Glomerular visceral epithelial cell (primary cell): ENCODE data around the gene SLC2A4RG.
"Not testable (repeated sequence)": the region's sequence is repeated elsewhere in the genome, so short reads cannot be mapped to it uniquely, and the experiment has no call there.

ENCODE experiments used
- DNase-seq: peaks from one replicate; pipeline ENCODE4 v3.0.0-alpha.2; 2016; ENCODE audit errors: extremely low spot score

The SLC2A4RG gene

DNA sequence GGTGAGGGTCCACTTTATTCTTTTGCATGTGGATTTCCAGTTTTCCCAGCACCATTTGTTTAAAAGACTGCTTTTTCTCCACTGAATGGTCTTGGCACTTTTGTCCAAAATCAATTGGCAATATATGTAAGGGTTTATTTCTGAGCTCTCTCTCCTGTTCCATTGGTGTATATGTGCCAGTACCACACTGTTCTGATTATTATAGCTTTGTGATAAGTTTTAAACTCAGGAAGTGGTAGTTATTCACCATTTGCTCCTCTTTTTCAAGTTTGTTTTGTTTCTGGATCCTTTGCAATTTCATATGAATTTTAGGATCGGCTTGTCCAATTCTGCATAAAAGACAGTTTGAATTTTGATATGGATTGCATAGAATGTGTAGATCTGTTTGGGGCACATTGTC lies 27.4 kb upstream of the SLC2A4RG start:
- DNase-seq: no peak

DNA sequence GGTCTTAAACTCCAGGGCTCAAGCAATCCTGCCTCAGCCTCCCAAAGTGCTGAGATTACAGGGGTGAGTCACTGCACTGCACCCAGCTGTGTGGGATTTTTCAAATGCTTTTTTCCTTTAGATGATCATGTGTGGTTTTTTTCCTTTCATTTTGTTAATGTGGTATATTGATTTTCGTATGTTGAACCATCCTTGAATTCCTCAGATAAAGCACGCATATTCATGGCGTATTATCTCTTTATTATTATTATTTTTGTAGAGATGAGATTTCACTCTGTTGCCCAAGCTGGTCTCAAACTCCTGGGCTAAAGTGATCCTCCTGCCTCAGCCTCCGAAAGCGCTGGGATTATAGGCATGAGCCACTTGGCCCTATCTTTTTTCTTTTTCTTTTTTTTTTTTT lies 24.7 kb upstream of the SLC2A4RG start:
- DNase-seq: no peak

DNA sequence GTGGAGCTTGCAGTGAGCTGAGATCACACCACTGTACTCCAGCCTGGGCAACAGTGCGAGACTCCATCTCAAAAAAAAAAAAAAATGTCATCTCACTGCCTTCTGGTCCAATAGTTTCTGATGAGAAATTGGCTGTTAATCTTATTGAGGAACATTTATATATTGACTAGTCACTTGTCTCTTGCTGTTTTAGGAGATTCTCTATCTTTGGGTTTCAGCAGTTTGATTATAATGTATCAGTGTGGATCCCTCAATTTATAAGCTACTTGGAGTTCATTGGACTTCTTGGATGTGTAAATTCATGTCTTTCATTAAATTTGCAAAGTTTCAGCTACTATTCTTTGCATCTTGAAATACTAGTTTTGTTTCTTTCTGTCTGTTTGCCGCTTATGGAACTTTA lies 20.6 kb upstream of the SLC2A4RG start:
- DNase-seq: no peak

DNA sequence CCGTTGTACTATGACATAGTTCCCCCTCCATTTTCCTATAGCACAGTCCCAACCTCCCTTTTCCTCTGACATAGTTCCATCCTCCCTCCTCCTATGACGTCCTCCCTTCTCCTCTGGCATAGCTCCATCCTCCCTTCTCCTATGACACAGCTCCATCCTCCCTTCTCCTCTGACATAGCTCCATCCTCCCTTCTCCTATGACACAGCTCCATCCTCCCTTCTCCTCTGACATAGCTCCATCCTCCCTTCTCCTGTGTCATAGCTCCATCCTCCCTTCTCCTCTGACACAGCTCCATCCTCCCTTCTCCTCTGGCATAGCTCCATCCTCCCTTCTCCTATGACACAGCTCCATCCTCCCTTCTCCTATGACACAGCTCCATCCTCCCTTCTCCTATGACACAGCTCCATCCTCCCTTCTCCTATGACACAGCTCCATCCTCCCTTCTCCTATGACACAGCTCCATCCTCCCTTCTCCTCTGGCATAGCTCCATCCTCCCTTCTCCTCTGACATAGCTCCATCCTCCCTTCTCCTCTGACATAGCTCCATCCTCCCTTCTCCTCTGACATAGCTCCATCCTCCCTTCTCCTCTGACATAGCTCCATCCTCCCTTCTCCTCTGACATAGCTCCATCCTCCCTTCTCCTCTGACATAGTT lies 16.5 kb upstream of the SLC2A4RG start:
- not testable (repeated sequence) for DNase-seq

DNA sequence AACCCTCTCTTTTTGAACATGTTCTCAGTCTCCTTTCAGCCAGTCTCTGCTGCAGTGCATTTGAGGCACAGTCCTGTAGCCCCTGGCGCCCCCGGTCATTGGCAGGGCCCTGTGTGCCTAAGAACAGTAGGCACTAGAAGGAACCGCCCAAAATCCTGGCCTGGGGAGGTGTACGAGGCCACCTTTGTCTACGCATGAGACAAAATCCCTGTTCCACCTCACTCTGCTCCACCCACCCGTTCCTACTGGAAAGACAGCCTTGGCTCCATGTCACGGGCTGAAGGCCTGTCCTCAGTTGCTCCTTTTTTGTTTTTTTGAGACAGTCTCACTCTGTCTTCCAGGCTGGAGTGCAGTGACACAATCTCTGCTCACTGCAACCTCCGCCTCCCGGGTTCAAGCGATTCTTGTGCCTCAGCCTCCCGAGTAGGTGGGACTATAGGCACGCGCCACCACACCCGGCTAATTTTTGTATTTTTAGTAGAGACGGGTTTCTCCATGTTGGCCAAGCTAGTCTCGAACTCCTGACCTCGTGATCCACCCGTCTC lies 9.3 kb upstream of the SLC2A4RG start:
- DNase-seq: not testable (repeated sequence)

DNA sequence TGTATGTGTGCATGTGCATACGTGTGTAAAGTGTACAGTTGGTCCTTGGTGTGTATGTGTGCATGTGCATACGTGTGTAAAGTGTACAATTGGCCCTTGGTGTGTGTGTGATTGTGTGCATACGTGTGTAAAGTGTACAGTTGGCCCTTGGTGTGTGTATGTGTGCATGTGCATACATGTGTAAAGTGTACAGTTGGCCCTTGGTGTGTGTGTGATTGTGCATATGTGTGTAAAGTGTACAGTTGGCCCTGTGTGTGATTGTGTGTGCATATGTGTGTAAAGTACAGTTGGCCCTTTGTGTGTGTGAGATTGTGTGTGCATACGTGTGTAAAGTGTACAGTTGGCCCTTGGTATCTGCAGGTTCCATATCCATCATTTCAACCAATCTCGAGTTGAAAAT lies 8.2 kb upstream of the SLC2A4RG start:
- no peak for DNase-seq

DNA sequence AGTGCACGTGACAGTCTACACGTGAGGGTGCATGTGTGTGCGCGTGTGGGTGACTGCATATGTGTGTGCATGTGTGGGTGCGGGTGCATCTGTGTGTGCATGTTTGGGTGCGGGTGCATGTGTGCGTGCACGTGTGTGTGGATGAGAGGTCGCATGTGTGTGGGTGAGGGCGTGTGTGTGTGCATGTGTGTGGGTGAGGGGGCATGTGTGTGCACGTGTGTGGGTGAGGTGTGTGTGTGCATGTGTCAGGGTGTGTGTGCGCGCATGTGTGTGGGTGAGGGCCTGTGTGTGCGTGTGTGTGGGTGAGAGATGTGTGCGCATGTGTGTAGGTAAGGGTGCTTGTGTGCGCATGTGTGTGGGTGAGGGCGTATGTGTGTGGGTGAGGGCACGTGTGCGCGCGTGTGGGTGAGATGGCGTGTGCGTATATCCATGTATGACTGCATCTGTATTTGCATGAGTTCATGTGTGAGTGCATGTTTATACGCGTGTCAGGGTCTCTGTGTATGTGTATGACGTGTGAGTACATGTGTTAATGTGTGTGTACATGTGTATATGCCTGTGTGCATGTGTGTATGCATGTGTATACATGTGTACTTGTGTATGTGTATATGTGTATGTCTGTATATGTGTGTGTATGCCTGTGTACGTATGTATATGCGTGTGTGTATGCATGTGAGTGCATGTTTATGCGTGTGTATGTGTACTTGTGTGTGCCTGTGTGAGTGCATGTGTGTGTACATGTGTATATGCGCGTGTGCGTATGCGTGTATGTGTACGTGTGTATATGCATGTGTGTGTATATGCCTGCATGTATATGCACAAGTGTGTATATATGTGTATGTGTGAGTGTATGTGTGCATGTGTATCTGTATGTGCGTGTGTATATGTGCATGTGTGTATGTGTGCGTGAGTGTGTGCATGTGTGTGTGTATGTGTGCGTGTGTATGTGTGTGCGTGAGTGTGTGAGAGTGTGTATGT lies 7.2 kb upstream of the SLC2A4RG start:
- DNase-seq: no peak

DNA sequence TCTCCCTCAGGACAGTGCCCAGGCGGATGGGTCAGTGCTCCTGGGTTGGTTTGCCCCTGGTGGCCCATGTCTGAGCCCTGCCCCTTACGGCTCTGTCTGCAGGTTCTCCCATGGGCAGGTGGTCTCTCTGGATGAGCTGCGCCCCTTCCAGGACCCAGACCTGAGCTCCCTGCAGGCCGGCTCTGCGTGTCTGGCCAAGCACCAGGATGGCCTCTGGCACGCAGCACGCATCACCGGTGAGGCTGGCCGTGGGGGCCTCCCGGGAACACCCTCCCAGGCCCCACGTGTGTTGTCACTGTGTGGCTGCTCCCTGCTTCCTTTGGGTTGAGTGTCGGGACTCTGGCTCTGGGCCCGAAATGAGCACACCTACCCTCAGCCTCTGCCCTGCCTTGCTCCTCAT lies 6.5 kb upstream of the SLC2A4RG start:
- no peak for DNase-seq

DNA sequence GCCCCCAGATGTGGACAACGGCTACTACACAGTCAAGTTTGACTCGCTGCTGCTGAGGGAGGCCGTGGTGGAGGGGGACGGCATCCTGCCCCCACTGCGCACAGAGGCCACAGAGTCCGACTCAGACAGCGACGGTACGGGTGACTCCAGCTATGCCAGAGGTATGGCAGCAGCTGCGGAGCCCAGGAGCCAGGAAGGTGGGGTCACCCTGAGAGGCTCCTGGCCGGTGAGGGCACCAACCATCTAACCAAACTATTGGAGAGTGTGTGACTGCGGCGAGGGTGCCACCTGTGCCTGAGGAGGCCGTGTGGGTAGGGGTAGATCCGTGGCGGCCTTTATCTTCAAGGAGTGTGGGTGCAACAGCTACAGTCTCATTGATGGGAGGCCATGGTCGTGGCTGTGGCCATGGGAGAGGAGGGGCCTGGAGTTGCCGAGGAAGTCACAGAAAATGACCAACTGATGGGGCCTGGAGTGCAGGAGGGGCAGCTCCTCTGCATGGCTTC lies 5.9 kb upstream of the SLC2A4RG start:
- DNase-seq: no peak

DNA sequence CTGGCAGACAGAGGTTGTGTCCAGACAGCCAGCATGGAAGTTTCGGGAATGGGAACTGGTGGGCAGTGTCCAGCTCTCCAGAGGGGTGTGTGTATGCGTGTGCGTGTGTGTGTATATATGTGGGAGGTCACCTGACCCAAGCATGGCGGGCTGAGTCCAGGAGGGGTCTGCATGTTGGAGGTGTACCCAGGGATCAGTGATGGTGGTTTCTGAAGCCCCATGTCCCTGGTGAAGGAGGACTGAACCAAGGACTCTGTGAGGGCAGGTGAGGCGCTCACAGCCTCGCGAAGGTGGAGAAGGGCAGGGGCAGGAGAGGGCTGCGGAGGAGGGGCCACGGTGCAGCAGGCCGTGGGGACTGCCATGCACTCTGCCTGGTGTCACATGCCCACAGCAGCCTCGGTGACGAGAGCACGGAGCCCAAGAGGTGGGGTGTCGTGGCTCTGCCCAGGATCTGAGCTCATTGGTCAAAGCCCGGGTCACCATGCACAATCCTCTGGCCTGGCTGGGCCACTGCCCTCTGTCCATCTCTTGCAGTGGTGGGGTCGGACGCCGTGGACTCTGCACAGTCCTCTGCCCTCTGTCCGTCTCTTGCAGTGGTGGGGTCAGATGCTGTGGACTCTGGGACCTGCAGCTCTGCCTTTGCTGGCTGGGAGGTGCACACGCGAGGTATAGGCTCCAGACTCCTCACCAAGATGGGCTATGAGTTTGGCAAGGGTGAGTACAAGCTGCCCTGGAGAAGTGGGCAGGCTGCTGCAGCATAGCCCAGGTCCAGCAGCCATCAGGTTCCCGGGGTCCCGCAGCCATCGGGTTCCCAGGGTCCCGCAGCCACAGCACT lies 5.2 kb upstream of the SLC2A4RG start:
- DNase-seq: no peak

DNA sequence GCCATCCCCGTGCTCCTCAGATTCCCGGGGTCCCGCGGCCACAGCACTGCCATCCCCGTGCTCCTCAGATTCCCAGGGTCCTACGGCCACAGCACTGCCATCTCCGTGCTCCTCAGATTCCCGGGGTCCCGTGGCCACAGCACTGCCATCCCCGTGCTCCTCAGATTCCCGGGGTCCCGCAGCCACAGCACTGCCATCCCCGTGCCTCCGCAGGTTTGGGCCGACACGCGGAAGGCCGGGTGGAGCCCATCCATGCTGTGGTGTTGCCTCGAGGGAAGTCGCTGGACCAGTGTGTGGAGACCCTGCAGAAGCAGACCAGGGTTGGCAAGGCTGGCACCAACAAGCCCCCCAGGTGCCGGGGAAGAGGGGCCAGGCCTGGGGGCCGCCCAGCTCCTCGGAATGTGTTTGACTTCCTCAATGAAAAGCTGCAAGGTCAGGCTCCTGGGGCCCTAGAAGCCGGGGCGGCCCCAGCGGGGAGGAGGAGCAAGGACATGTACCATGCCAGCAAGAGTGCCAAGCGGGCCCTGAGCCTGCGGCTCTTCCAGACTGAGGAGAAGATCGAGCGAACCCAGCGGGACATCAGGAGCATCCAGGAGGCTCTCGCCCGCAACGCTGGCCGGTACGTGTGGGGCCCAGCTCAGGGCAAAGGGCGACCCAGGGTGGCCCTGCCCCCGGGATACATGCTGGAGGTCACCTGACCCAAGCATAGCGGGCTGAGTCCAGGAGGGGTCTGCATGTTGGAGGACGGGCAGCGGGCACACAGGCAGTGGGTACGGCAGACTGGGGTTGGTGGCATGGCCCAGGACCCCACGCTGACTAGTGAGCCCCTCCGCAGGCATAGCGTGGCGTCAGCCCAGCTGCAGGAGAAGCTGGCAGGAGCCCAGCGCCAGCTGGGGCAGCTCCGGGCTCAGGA lies 4.4 kb upstream of the SLC2A4RG start:
- DNase-seq: no peak

DNA sequence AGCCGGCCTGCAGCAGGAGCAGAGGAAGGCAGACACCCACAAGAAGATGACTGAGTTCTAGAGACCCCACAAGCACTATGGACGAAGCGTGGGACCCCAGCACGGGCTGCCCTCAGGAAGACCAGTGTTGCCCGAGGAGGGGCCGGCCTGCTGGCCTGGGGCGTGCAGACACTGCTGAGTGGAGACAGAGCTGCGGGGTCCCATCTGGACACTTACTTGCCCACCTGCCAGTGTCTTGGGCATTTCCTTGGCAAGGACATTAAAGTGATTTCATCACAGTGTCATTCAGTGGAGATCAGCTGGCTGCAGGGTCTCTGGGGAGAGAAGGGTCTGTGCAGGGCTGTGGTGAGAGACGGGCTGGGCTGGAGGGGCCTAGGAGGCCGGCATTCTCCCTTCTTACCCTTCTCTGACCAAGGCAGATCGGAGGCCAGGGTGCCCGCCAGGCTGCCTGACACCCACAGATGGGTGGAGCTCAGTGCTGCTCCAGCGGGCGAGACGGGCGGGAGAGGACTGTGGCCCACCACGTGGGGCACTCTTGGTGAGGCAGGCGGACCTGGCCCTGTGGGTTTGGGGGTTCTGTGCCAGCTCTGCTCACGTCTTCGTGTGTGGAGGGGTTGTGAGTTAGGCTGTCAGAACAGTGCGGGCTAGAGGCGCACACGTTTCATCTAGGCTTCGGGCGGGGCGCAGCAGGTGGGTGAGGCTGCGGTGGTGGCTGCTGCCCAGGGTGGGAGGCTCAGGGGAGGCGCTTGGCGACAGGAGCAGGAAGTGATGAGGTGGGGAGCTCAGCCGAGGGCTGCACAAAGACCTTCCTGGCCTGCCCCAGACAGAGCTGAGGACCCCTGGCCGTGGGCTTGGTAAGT lies 3.5 kb upstream of the SLC2A4RG start, which contains the start of gene LIME1:
LIME1 (plus strand) TSS at position 806 of the 860 bp plus-strand sequence. CDS start 886 bp downstream, outside the sequence.
- no peak for DNase-seq

DNA sequence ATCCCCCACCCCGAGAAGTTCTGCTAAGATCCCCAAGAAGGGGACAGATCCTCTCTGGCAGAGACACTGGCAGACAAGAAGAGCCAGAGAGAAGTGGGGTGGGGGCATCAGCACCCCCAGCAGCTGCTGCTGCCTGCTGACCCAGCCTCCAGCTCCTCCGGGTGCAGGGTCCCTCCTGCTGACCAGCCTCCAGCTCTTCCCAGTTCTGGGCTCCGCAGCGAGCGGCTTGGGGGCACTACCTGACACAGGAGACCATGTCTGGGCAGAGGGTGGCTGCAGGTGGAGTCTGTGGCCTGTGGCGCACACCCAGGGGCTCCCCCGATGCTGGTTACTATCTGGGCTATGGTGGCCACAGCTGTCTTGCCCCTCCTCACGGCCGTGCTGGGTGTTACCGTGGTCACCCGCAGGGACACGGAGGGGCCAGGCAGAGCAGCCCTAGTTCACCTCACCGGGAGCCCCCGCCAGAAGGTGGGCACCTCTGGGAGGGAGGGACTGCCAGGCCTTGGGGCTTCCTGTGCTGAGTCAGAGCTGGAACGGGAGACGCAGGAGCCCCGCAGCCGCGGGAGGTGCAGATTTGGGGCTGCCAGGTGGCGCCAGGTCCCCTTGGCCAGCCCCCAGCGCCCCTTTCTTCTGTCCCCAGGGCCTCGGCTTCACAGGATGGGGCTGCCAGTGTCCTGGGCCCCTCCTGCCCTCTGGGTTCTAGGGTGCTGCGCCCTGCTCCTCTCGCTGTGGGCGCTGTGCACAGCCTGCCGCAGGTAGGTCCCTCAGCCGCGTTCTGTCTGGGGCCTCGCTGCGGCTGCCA lies 2.5 kb upstream of the SLC2A4RG start:
- DNase-seq: no peak

DNA sequence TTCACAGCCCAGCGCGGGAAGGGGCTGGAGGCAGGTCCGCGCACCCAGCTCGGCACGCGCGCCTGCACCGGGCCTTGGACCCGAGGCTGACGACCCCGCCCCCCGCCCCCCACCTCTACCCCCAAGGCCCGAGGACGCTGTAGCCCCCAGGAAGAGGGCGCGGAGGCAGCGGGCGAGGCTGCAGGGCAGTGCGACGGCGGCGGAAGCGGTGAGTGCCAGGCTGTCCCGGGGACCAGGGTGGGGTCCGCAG lies 2.0 kb upstream of the SLC2A4RG start:
- DNase-seq: no peak

DNA sequence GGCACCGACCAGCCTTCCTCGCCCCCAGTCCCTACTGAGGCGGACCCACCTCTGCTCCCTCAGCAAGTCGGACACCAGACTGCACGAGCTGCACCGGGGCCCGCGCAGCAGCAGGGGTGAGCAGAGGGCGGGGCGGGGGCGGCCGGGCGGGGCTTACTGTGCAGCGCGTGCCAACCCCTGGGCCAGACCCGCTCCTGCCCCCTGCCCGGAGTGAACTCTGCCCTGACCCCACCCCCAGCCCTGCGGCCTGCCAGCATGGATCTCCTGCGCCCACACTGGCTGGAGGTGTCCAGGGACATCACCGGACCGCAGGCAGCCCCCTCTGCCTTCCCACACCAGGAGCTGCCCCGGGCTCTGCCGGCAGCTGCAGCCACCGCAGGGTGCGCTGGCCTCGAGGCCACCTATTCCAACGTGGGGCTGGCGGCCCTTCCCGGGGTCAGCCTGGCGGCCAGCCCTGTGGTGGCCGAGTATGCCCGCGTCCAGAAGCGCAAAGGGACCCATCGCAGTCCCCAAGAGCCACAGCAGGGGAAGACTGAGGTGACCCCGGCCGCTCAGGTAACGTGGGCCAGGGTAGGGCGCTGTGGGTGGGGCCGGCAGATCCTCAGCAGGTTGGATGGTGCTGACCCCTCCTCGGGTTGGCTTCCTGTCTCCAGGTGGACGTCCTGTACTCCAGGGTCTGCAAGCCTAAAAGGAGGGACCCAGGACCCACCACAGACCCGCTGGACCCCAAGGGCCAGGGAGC lies 1.5 kb upstream of the SLC2A4RG start:
- no peak for DNase-seq

DNA sequence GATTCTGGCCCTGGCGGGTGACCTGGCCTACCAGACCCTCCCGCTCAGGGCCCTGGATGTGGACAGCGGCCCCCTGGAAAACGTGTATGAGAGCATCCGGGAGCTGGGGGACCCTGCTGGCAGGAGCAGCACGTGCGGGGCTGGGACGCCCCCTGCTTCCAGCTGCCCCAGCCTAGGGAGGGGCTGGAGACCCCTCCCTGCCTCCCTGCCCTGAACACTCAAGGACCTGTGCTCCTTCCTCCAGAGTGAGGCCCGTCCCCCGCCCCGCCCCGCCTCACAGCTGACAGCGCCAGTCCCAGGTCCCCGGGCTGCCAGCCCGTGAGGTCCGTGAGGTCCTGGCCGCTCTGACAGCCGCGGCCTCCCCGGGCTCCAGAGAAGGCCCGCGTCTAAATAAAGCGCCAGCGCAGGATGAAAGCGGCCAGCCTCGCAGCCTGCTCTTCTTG lies 868 bp upstream of the SLC2A4RG start:
- DNase-seq: peak; percentile 1

DNA sequence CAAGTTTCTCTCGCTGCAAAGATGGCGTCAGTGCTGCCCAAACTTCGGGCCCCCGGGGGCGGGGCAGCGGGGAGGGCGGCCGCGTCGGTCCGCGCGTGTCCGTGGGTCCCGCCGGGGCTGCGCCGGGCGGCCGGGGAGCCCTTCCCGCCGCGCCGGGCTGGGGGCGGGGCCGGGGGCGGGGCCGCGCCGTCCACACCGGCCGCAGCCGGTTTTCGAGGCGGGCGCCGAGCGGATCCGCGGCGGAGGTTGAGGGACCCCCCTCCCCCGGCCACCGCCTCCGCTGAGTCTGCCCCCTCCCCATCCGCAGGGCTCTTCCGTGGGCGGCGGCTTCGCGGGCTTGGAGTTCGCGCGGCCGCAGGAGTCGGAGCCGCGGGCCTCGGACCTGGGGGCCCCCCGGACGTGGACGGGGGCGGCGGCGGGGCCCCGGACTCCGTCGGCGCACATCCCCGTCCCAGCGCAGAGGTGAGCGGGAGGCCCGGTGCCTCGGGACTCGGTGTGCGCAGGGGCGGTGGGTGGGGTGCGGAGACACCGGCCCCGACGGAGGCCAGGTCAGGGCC lies 572 bp downstream of the SLC2A4RG start:
- peak; percentile 61 for DNase-seq
